ENCODE results near the gene APCDD1. TPM values are rescaled to one million over a fixed set of nuclear protein-coding genes. Genes with fewer than 3 reads are reported as not detected.

APCDD1 gene
- total and polyA plus RNA-seq, 4 donors: 0.51 to 2.8 (median 1.5) TPM

GRCh38 chr18:10418836-10419235 is 35.6 kb upstream of the APCDD1 start:
- H3K4me1 ChIP-seq (ENCODE audit: control insufficient read depth in 4 of 4, insufficient read depth in 4 of 4, low read length in 3 of 4): no peaks in the 10 kb centered on the region
- H3K9me3 ChIP-seq (ENCODE audit: control insufficient read depth in 4 of 4, low read length in 3 of 4): peaks cover 0 to 13% (median 1%) of the 10 kb centered on the region in 4 donors
- no peaks in the 10 kb centered on the region for H3K36me3 ChIP-seq (ENCODE audit: control insufficient read depth in 4 of 4, insufficient read depth in 3 of 4, low read depth in 1 of 4, low read length in 3 of 4)
- TF ChIP-seq HNF4G (IDR thresholded peaks at IDR 0.05) (no peak), FOXA2 (IDR thresholded peaks at IDR 0.05) (no peak), RAD21 (IDR thresholded peaks at IDR 0.05) (no peak), HNF4A (conservative IDR thresholded peaks at IDR 0.05) (no peak), EGR1 (IDR thresholded peaks at IDR 0.05; ENCODE audit: low read depth in 2 of 2) (no peak), MAX (IDR thresholded peaks at IDR 0.05) (no peak), ATF3 (IDR thresholded peaks at IDR 0.05) (no peak), JUND (IDR thresholded peaks at IDR 0.05) (no peak), NR2F2 (IDR thresholded peaks at IDR 0.05) (no peak), RXRA (IDR thresholded peaks at IDR 0.05) (no peak), ZBTB33 (IDR thresholded peaks at IDR 0.05) (no peak), TAF1 (conservative IDR thresholded peaks at IDR 0.05) (no peak), CTCF (IDR thresholded peaks at IDR 0.05; ENCODE audit: low read depth, low read length, missing input control) (no peak), SP1 (IDR thresholded peaks at IDR 0.05) (no peak), YY1 (IDR thresholded peaks at IDR 0.05) (no peak), FOXA1 (IDR thresholded peaks at IDR 0.05) (no peak), GABPA (IDR thresholded peaks at IDR 0.05 in 1 of 2, conservative IDR thresholded peaks at IDR 0.05 in 1 of 2) (no peak)
- TF ChIP-seq, protein P1, sequence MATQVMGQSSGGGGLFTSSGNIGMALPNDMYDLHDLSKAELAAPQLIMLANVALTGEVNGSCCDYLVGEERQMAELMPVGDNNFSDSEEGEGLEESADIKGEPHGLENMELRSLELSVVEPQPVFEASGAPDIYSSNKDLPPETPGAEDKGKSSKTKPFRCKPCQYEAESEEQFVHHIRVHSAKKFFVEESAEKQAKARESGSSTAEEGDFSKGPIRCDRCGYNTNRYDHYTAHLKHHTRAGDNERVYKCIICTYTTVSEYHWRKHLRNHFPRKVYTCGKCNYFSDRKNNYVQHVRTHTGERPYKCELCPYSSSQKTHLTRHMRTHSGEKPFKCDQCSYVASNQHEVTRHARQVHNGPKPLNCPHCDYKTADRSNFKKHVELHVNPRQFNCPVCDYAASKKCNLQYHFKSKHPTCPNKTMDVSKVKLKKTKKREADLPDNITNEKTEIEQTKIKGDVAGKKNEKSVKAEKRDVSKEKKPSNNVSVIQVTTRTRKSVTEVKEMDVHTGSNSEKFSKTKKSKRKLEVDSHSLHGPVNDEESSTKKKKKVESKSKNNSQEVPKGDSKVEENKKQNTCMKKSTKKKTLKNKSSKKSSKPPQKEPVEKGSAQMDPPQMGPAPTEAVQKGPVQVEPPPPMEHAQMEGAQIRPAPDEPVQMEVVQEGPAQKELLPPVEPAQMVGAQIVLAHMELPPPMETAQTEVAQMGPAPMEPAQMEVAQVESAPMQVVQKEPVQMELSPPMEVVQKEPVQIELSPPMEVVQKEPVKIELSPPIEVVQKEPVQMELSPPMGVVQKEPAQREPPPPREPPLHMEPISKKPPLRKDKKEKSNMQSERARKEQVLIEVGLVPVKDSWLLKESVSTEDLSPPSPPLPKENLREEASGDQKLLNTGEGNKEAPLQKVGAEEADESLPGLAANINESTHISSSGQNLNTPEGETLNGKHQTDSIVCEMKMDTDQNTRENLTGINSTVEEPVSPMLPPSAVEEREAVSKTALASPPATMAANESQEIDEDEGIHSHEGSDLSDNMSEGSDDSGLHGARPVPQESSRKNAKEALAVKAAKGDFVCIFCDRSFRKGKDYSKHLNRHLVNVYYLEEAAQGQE (IDR thresholded peaks at IDR 0.05): no peak
- H3K27ac ChIP-seq (ENCODE audit: low read depth in 1 of 2, low read length in 2 of 2): no peak overlapping the region
- DNase-seq (ENCODE audit: low spot score): no peak
- no peak overlapping the region for H3K4me3 ChIP-seq (ENCODE audit: low read depth in 1 of 3, low read length in 3 of 3)
- H3K27me3 ChIP-seq (ENCODE audit: control insufficient read depth in 4 of 4, insufficient read depth in 4 of 4, low read length in 3 of 4): peaks cover 0 to 2% (median 0%) of the 10 kb centered on the region in 4 donors
- no peak overlapping the region for H3K9ac ChIP-seq (ENCODE audit: low read depth in 1 of 2, low read length in 2 of 2)

Measured in liver (tissue), 9 donors.